ENCODE measurements around the gene SPPL2B. TPM values are rescaled to one million over a fixed set of nuclear protein-coding genes. Genes with fewer than 3 reads are reported as not detected.

Gene SPPL2B
- total and polyA plus RNA-seq, 7 donors: 11.4 to 38.0 (median 22.1) TPM

DNA sequence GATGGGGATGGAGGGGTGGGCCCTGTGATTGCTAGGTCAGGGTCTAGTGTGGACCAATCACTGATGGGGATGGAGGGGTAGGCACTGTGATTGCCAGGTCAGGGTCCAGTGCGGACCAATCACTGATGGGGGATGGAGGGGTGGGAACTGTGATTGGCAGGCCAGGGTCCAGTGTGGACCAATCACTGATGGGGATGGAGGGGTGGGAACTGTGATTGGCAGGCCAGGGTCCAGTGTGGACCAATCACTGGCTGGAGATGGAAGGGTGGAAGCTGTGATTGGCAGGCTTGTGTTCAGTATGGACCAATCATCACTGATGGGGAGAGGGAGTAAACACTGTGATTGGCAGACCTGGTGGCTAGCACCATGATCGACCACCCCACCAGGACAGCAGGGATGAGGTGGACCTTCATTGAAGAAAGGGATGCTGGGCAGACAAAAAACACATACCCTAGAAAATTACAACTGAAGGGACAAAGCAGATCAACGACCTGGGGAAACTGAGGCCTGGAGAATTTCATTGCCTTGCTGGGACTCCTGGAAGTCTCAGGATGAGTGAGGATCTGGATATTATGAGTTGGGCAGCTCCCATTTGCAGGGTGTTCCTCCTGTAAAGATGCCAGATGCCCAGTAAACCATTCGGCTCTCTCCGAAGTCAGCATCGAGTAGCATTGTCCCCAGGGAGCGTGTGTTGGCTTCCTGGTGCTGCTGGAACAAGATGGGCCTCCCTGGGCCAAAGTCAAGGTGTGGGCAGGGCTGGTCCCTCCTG is 47.1 kb downstream of the SPPL2B start:
- ATAC-seq: peak; percentile 14 to 44 (median 36)

DNA sequence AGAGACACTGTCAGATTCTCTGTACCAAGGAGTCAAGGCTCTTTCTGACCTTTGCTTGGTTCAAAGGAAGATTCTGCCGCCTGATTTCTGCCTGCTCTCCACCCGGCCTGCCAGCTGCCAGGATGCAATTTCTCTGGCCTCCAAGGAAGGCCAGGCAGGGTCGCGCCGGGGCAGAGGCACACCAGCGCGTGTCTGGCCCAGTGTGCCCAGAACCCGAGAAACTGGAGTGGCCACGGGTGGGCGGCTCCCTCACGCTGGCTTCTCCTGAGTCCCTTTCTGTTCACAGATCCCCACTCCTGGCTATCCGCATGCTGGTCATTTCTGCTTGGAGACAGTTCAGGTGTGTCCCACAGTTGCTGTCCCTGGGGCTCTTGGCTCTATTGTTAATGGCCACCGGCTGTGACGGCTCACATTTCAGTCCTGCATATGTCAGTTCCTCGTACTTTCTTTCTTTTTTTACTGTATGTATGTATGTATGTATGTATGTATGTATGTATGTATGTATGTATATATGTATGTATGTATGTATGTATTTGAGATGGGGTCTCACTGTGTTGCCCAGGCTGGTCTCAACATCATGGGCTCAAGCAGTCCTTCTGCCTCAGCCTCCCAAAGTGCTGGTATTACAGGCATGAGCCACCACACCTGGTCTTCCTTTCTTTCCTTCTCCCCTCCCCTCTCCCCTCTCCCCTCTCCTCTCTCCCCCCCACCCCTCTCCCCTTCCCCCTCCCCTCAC is 48.5 kb downstream of the SPPL2B start:
- H3K4me3 ChIP-seq: no peak overlapping the region
- intact Hi-C loops (cut with DNase I): loop anchor here in 1 of 2 donors (5.0 kb wide), 1 partner anchor 40 kb away; no protein-coding TSS in a partner anchor

More for the DNA sequence above, 47.1 kb downstream of the SPPL2B start:
- TF ChIP-seq, protein P1, sequence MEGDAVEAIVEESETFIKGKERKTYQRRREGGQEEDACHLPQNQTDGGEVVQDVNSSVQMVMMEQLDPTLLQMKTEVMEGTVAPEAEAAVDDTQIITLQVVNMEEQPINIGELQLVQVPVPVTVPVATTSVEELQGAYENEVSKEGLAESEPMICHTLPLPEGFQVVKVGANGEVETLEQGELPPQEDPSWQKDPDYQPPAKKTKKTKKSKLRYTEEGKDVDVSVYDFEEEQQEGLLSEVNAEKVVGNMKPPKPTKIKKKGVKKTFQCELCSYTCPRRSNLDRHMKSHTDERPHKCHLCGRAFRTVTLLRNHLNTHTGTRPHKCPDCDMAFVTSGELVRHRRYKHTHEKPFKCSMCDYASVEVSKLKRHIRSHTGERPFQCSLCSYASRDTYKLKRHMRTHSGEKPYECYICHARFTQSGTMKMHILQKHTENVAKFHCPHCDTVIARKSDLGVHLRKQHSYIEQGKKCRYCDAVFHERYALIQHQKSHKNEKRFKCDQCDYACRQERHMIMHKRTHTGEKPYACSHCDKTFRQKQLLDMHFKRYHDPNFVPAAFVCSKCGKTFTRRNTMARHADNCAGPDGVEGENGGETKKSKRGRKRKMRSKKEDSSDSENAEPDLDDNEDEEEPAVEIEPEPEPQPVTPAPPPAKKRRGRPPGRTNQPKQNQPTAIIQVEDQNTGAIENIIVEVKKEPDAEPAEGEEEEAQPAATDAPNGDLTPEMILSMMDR (IDR thresholded peaks at IDR 0.05): no peak
- H3K4me3 ChIP-seq: no peak overlapping the region
- H3K4me1 ChIP-seq: peaks cover 7% of the 10 kb centered on the region
- H3K27ac ChIP-seq: no peak overlapping the region
- no peaks in the 10 kb centered on the region for H3K36me3 ChIP-seq (ENCODE audit: insufficient read depth in 1 of 2, low read depth in 1 of 2)
- DNase-seq: no peak
- intact Hi-C loops (cut with DNase I): loop anchor here in 1 of 2 donors (5.0 kb wide), 1 partner anchor 38 kb away; no protein-coding TSS in a partner anchor
- H3K27me3 ChIP-seq (ENCODE audit: insufficient read depth in 3 of 3, low read length in 2 of 3): no peaks in the 10 kb centered on the region
- peaks cover 4% of the 10 kb centered on the region for H3K9me3 ChIP-seq
- WGBS, 3 donors: 58 to 69% (median 60%) methylated on average over 7 of the region's 7 CpGs

DNA sequence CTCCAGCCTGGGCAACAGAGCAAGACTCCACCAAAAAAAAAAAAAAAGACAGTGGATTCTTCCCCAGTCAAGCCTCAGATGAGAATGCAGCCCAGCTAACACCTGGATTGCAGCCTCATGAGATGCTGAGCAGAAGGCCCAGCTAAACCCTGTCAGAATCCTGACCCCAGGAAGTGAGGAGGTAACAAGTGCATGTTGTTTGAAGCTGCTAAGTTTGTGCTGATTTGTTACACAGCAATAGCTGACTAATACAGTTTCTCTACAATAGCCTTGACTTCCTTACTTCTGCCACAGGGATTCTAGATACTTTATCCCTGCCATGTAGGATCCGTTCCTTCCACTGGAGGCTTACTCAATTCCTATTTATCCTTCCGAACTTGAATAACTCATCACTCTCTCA is 52.1 kb downstream of the SPPL2B start:
- TF ChIP-seq, protein P1 (IDR thresholded peaks at IDR 0.05): no peak
- no peaks in the 10 kb centered on the region for H3K36me3 ChIP-seq (ENCODE audit: insufficient read depth in 1 of 2, low read depth in 1 of 2)
- intact Hi-C loops (cut with DNase I): no loop called here
- H3K27ac ChIP-seq: no peak overlapping the region
- DNase-seq: no peak
- 90 to 94% (median 93%) methylated on average over 2 of the region's 2 CpGs for WGBS, 3 donors
- H3K27me3 ChIP-seq (ENCODE audit: insufficient read depth in 3 of 3, low read length in 2 of 3): peaks cover 0 to 1% (median 0%) of the 10 kb centered on the region in 3 donors
- H3K9me3 ChIP-seq: peaks cover 8% of the 10 kb centered on the region
- H3K4me1 ChIP-seq: peaks cover 4% of the 10 kb centered on the region
- ATAC-seq: no peak
- H3K4me3 ChIP-seq: no peak overlapping the region

More for the DNA sequence above, 48.5 kb downstream of the SPPL2B start:
- DNase-seq (no peak), ATAC-seq (peak in 2 of 4 donors; percentile 23 to 30)
- Histone ChIP-seq H3K9me3 (peaks cover 8% of the 10 kb centered on the region), H3K36me3 (ENCODE audit: insufficient read depth in 1 of 2, low read depth in 1 of 2) (no peaks in the 10 kb centered on the region), H3K27ac (no peak overlapping the region), H3K4me1 (no peaks in the 10 kb centered on the region), H3K27me3 (ENCODE audit: insufficient read depth in 3 of 3, low read length in 2 of 3) (peaks cover 0 to 1% (median 0%) of the 10 kb centered on the region in 3 donors)
- TF ChIP-seq, protein P1 (IDR thresholded peaks at IDR 0.05): no peak
- WGBS, 3 donors: 16 to 26% (median 20%) methylated on average over 15 of the region's 15 CpGs

DNA sequence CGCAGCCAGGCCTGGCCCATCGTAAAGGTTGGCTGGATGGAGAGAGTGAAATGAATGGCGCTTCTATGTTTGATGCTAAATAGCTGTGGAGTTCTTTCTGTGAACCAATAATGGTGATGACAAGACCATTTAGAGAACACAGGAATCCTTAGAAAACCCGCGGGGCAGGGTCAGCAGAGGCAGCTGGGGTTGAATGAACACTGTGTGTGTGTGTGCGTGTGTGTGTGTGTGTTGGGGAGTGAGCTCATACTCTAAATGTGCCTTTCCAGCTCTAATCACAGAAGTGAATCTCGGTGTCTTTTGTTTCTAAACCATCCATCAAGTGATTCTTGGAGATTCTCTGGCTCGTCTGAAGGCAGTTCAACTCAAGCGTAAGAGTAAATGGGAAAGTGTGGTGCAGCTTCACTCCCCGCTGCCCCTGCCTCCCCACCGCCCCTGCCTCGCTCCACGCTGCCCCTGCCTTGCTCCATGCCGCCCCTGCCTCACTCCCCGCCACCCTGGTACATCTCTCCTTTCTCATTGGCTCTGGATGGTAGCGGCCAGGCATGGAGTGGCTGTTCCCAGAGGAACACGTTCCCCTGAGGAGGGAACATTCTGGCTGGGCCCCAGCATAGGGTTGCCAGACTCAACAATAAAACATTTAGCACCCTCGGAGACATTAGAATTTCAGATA is 52.8 kb downstream of the SPPL2B start:
- Histone ChIP-seq H3K4me1 (peaks cover 5% of the 10 kb centered on the region), H3K27ac (no peak overlapping the region), H3K4me3 (no peak overlapping the region), H3K9me3 (peaks cover 8% of the 10 kb centered on the region), H3K27me3 (ENCODE audit: insufficient read depth in 3 of 3, low read length in 2 of 3) (peaks cover 0 to 1% (median 0%) of the 10 kb centered on the region in 3 donors), H3K36me3 (ENCODE audit: insufficient read depth in 1 of 2, low read depth in 1 of 2) (no peaks in the 10 kb centered on the region)
- TF ChIP-seq, protein P1 (IDR thresholded peaks at IDR 0.05): no peak
- DNase-seq (no peak), ATAC-seq (no peak)
- intact Hi-C loops (cut with DNase I): no loop called here
- 51 to 55% (median 52%) methylated on average over 18 of the region's 18 CpGs for WGBS, 3 donors
